ENCODE results near the gene HEATR5A.
A peak's percentile ranks its signal among the peaks of the same experiment; 100 is the strongest.
"Not testable (repeated sequence)": the region's sequence is repeated elsewhere in the genome, so short reads cannot be mapped to it uniquely, and the experiment has no call there.

Gene HEATR5A

GRCh38 chr14:31280132-31280870 lies 140.0 kb downstream of the HEATR5A start:
- no peak for DNase-seq

GRCh38 chr14:31278883-31279282 lies 141.5 kb downstream of the HEATR5A start:
- no peak for DNase-seq

GRCh38 chr14:31277085-31277484 lies 143.3 kb downstream of the HEATR5A start:
- DNase-seq, result no peak

GRCh38 chr14:31276417-31276816 lies 143.9 kb downstream of the HEATR5A start:
- not testable (repeated sequence) for DNase-seq

GRCh38 chr14:31275731-31276130 lies 144.6 kb downstream of the HEATR5A start:
- no peak for DNase-seq

- DNase-seq, result no peak
These were observed 148.7 kb downstream of the HEATR5A start for GRCh38 chr14:31271648-31272047.

- peak; percentile 34 to 68 for DNase-seq
These were observed 150.1 kb downstream of the HEATR5A start for GRCh38 chr14:31270196-31270772.

- no peak for DNase-seq
These were observed 150.6 kb downstream of the HEATR5A start for GRCh38 chr14:31269634-31270195.

GRCh38 chr14:31268216-31268615 lies 152.1 kb downstream of the HEATR5A start:
- DNase-seq, result no peak

GRCh38 chr14:31266437-31267331 lies 153.7 kb downstream of the HEATR5A start:
- no peak for DNase-seq

- no peak for DNase-seq
These were observed 154.5 kb downstream of the HEATR5A start for GRCh38 chr14:31265701-31266398.

- DNase-seq, result peak; percentile 18 to 72
These were observed 156.7 kb downstream of the HEATR5A start for GRCh38 chr14:31263485-31264133.

- DNase-seq, result peak; percentile 45 to 70
These were observed 158.3 kb downstream of the HEATR5A start for GRCh38 chr14:31261859-31262731.

- no peak for DNase-seq
These were observed 158.9 kb downstream of the HEATR5A start for GRCh38 chr14:31261523-31261858.

GRCh38 chr14:31259040-31259435 lies 161.3 kb downstream of the HEATR5A start:
- not testable (repeated sequence) for DNase-seq

- no peak for DNase-seq
These were observed 161.8 kb downstream of the HEATR5A start for GRCh38 chr14:31258427-31259039.

- not testable (repeated sequence) for DNase-seq
These were observed 162.6 kb downstream of the HEATR5A start for GRCh38 chr14:31257554-31258426.

GRCh38 chr14:31257244-31257553 lies 163.2 kb downstream of the HEATR5A start:
- no peak for DNase-seq

GRCh38 chr14:31256534-31257243 lies 163.7 kb downstream of the HEATR5A start:
- DNase-seq, result no peak

All from inflammatory macrophage treated with lipopolysaccharide for 1 hour (primary cell).